ENCODE data around the gene NOL3. TPM values are rescaled to one million over a fixed set of nuclear protein-coding genes. Genes with fewer than 3 reads are reported as not detected.
A peak's percentile ranks its signal among the peaks of the same experiment; 100 is the strongest.

Gene NOL3
- total RNA-seq, 4 donors from 2014 or later: 77.5 to 231 (median 173) TPM

DNA sequence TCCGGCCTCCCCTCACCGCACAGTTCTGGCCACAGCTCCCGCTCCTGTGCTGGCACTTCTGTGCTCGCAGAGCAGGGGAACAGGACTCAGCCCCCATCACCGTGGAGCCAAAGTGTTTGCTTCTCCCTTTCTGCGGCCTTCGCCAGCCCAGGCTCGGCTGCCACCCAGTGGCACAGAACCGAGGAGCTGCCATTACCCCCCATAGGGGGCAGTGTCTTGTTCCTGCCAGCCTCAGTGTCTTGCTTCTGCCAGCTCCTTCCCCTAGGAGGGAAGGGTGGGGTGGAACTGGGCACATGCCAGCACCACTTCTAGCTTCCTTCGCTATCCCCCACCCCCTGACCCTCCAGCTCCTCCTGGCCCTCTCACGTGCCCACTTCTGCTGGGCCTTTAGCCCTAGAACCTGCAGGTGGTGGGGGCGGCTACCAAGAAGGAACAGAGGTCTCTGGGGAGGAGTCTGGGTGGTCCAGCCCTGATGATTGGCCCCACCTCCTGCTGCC is 27.9 kb downstream of the NOL3 start:
- DNase-seq (peak in 1 of 2 donors; percentile 50), ATAC-seq (peak; percentile 33 to 54)
- Histone ChIP-seq H3K27ac (peak overlapping the region in 1 of 4 donors; percentile 27), H3K4me1 (peaks cover 7 to 18% of the 10 kb centered on the region in 2 donors), H3K4me3 (no peak overlapping the region), H3K36me3 (peaks cover 3 to 57% of the 10 kb centered on the region in 2 donors), H3K9me3 (no peaks in the 10 kb centered on the region), H3K27me3 (no peaks in the 10 kb centered on the region)
- in situ Hi-C loops (cut with MboI; ENCODE audit: low sequenced_read_pairs in 4 of 4) (no loop called here), intact Hi-C loops (cut with DNase I; ENCODE audit: low total_unique reads) (no loop called here)
- TF ChIP-seq, protein P1, sequence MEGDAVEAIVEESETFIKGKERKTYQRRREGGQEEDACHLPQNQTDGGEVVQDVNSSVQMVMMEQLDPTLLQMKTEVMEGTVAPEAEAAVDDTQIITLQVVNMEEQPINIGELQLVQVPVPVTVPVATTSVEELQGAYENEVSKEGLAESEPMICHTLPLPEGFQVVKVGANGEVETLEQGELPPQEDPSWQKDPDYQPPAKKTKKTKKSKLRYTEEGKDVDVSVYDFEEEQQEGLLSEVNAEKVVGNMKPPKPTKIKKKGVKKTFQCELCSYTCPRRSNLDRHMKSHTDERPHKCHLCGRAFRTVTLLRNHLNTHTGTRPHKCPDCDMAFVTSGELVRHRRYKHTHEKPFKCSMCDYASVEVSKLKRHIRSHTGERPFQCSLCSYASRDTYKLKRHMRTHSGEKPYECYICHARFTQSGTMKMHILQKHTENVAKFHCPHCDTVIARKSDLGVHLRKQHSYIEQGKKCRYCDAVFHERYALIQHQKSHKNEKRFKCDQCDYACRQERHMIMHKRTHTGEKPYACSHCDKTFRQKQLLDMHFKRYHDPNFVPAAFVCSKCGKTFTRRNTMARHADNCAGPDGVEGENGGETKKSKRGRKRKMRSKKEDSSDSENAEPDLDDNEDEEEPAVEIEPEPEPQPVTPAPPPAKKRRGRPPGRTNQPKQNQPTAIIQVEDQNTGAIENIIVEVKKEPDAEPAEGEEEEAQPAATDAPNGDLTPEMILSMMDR (IDR thresholded peaks at IDR 0.05 in 4 of 5, conservative IDR thresholded peaks at IDR 0.05 in 1 of 5): peak; percentile 27 to 60 (median 49)
- TF ChIP-seq POLR2A (IDR thresholded peaks at IDR 0.05): no peak

DNA sequence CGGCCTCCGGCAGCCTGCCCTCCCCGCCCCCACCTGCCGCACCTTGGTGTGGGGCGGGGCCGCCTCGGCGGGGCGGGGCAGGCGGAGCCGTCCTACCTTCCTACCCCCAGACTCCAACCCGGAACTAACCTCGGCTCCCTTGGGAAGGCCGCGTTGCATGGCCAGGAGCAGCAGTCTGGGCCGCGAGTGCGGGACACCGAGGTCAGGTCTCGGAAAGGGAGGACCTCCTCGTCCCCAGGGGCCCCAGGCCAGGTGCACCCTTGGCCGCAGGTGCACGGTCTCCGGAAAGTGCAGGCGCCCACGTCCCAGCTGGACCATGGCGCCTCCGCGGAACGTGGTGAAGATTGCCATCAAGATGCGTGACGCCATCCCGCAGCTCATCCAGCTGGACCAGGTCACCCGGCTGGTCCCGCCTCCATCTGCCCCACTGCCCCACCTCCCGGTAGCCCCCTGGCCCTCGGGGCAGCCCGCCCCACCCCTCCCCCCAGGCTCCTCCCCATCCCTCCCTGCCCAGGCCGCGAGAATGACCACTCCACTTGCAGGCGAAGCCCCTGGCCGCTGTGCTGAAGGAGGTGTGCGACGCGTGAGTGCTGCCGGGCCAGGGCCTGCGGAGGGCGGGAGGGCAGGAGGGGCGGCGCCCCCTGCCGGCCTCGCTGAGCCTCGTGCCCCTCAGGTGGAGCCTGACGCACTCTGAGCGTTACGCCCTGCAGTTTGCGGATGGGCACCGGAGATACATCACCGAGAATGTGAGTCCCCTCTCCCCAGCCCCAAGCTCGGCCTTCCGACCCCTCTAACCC is 28.9 kb downstream of the NOL3 start, which contains the start of gene ELMO3:
ELMO3 (plus strand) TSS at position 121 of the 797 bp plus-strand sequence; CDS start at position 317, 196 bp downstream.
- peak in 1 of 2 donors; percentile 11 for ATAC-seq
- peak in 1 of 2 donors; percentile 16 for DNase-seq
- no peaks in the 10 kb centered on the region for H3K9me3 ChIP-seq
- H3K4me1 ChIP-seq: peaks cover 0 to 11% of the 10 kb centered on the region in 2 donors
- H3K36me3 ChIP-seq: peaks cover 3 to 54% of the 10 kb centered on the region in 2 donors
- intact Hi-C loops (cut with DNase I; ENCODE audit: low total_unique reads): no loop called here
- TF ChIP-seq, protein P1 (IDR thresholded peaks at IDR 0.05 in 4 of 5, conservative IDR thresholded peaks at IDR 0.05 in 1 of 5): peak in 2 of 5 experiments; percentile 24 to 34
- no peak for TF ChIP-seq POLR2A (IDR thresholded peaks at IDR 0.05)
- no peaks in the 10 kb centered on the region for H3K27me3 ChIP-seq
- in situ Hi-C loops (cut with MboI; ENCODE audit: low sequenced_read_pairs in 4 of 4): no loop called here
- H3K27ac ChIP-seq: peak within 1 kb of the TSS in 1 of 4 donors; percentile 27
- no peak within 1 kb of the TSS for H3K4me3 ChIP-seq

DNA sequence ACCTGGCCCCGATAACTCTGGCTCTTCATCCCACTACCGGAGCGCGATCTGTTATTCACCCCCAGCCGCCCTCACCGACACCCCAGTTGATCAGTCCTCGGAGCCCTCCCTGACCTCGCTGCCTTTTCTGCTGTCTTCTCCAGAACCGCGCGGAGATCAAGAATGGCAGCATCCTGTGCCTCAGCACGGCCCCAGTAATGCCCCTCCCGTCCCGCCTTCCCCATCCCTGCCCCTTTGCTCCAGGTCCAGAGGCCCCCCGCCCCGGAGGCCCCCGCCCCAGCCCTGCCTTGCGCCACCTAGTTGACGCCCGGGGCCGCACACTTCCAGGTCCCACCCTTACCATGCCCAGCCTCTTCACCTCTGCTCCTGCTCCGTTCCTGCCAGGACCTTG is 29.5 kb downstream of the NOL3 start:
- ATAC-seq: no peak
- in situ Hi-C loops (cut with MboI; ENCODE audit: low sequenced_read_pairs in 4 of 4) (no loop called here), intact Hi-C loops (cut with DNase I; ENCODE audit: low total_unique reads) (no loop called here)
- TF ChIP-seq, protein P1 (IDR thresholded peaks at IDR 0.05 in 4 of 5, conservative IDR thresholded peaks at IDR 0.05 in 1 of 5): no peak
- no peak for TF ChIP-seq POLR2A (IDR thresholded peaks at IDR 0.05)
- DNase-seq: peak in 1 of 2 donors; percentile 16
- no peak overlapping the region for H3K4me3 ChIP-seq
- H3K4me1 ChIP-seq: peaks cover 0 to 9% of the 10 kb centered on the region in 2 donors
- H3K9me3 ChIP-seq: no peaks in the 10 kb centered on the region
- H3K27me3 ChIP-seq: no peaks in the 10 kb centered on the region
- H3K36me3 ChIP-seq: peaks cover 3 to 49% of the 10 kb centered on the region in 2 donors
- H3K27ac ChIP-seq: no peak overlapping the region

GRCh38 chr16:67200491-67200890 is 30.2 kb downstream of the NOL3 start:
- no peaks in the 10 kb centered on the region for H3K27me3 ChIP-seq
- intact Hi-C loops (cut with DNase I; ENCODE audit: low total_unique reads): no loop called here
- no peaks in the 10 kb centered on the region for H3K9me3 ChIP-seq
- H3K4me1 ChIP-seq: peaks cover 0 to 9% of the 10 kb centered on the region in 2 donors
- H3K27ac ChIP-seq: no peak overlapping the region
- no peak for DNase-seq
- in situ Hi-C loops (cut with MboI; ENCODE audit: low sequenced_read_pairs in 4 of 4): no loop called here
- peaks cover 3 to 42% of the 10 kb centered on the region in 2 donors for H3K36me3 ChIP-seq
- TF ChIP-seq POLR2A (IDR thresholded peaks at IDR 0.05): no peak
- TF ChIP-seq, protein P1 (IDR thresholded peaks at IDR 0.05 in 4 of 5, conservative IDR thresholded peaks at IDR 0.05 in 1 of 5): no peak
- H3K4me3 ChIP-seq: no peak overlapping the region
- ATAC-seq: no peak
